GM18508 (cell line): Measurements from ENCODE around the gene YWHAG.
"Not testable (repeated sequence)": the region's sequence is repeated elsewhere in the genome, so short reads cannot be mapped to it uniquely, and the experiment has no call there.

Experiments
- ATAC-seq: cut with Tn5 transposase; IDR thresholded peaks from one replicate; pipeline ENCODE4 v1.9.1; 2021; ENCODE audit warnings: moderate number of reproducible peaks; ENCODE audit not compliant: insufficient read depth, unreplicated experiment

Gene YWHAG

DNA sequence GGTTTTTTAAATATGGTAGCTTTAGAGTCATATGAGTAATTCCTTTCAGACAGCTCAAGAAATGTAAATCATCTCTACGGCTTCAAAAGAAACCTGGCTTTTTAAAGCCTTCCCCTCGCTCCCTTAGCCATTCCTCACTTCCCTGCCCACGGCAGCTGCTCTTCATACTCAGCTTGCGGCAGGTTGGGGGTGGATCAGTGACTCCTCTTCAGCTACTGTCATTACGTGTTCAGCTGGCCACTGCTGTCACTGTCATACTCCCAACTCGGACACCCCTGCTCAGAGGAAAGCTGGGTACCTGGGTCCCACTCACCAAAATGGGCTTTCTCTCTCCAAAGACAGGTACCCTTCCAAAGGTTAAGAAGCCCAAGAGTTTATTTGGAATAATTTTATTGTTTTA is 6.6 kb downstream of the YWHAG start:
- no peak for ATAC-seq

DNA sequence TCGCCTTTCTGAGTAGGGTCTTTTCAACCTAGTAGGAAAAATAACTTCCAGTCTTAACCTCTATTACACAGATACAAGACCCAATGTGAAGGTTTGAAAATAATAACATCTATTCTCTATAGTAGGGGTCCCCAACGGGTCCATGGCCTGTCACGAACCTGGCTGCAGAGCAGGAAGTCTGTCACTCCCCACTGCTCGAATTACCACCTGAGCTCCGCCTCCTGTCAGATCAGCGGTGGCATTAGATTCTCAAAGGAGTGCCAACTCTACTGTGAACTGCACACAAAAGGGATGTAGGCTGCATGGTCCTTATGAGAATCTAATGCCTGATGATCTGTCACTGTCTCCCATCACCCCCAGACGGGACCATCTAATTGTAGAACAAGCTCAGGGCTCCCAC is 7.4 kb downstream of the YWHAG start:
- ATAC-seq = no peak

DNA sequence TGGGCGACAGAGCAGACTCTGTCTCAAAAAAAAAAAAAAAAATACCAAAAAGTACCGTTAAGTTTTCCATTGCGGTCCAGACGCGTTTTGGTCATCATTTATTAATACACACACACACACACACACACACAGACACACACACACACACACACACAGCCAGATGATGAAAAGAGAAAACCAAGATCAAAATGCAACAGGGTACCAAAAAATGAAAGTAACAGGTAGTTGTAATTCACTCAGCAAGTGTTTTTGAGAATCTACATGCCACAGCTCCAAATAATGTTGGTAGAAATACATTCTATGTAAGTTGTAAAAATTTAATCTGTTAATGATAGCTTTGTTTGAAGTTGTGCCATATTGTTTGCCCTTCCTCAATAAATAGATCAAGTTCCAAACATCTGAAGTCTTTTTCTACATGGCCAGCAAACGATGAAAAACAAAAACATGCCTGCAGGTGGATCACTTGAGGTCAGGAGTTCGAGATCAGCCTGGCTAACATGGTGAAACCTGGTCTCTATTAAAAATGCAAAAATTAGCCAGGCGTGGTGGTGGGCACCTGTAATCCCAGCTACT is 9.4 kb downstream of the YWHAG start:
- no peak for ATAC-seq

GRCh38 chr7:76347710-76348109 is 11.1 kb downstream of the YWHAG start:
- no peak for ATAC-seq

DNA sequence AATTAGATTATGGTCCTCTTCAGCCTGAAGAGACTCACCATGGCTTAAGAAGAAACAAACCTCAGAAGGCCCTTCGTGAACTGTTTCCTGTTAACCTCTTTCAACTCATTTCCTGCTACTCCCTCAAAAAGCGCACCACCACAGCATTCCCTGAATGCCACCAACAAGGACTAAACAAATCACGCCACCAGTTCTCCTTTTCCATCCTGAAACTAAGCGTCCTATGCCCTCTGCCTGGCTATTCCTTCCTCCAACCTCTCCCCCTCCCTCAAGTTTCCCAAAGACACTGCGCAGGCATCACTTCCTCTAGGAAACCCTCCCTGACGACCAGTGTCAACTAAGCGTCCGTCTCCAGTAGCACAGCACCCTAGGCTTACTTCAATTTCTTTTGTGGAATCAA is 12.0 kb downstream of the YWHAG start:
- ATAC-seq = no peak

GRCh38 chr7:76346097-76346496 is 12.7 kb downstream of the YWHAG start:
- no peak for ATAC-seq

DNA sequence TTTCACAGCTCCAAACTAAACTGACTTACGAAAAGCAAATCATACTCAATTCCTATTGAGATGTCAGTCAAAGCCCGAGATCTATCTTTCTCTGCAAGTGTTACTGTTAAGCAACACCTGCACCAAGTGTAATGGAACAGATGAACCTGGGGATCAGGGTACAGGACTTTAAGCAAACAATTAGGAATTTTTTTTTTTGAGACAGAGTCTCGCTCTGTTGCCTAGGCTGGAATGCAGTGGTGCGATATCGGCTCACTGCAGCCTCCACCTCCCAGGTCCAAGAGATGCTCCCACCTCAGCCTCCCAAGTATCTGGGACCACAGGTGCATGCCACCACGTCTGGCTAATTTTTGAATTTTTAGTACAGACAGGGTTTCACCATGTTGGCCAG is 14.9 kb downstream of the YWHAG start:
- no peak for ATAC-seq

GRCh38 chr7:76343294-76343930 is 15.4 kb downstream of the YWHAG start:
- no peak for ATAC-seq

- ATAC-seq = no peak
Observed at GRCh38 chr7:76342222-76342621, 16.6 kb downstream of the YWHAG start.

DNA sequence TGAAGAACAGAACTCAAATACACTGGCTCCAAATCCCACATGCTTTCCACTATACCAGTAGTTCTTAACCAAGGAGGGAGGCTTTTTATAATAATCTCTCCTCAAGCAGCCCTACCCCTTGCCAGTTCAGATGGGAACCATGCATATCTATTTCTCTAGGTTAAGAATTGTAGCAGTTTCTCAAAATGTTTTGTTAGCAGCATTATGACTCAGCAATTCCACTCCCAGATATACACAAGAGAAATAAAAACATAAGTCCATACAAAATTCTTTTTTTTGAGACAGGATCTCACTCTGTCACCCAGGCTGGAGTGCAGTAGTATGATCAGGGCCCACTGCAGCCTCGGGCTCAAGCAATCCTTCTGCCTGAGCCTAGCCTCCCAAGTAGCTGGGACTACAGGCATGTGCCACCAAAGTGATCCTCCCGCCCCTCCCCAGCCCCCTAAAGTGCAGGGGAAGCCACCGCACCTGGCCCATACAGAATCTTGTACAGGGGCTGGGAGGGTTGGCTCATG is 18.1 kb downstream of the YWHAG start:
- no peak for ATAC-seq

DNA sequence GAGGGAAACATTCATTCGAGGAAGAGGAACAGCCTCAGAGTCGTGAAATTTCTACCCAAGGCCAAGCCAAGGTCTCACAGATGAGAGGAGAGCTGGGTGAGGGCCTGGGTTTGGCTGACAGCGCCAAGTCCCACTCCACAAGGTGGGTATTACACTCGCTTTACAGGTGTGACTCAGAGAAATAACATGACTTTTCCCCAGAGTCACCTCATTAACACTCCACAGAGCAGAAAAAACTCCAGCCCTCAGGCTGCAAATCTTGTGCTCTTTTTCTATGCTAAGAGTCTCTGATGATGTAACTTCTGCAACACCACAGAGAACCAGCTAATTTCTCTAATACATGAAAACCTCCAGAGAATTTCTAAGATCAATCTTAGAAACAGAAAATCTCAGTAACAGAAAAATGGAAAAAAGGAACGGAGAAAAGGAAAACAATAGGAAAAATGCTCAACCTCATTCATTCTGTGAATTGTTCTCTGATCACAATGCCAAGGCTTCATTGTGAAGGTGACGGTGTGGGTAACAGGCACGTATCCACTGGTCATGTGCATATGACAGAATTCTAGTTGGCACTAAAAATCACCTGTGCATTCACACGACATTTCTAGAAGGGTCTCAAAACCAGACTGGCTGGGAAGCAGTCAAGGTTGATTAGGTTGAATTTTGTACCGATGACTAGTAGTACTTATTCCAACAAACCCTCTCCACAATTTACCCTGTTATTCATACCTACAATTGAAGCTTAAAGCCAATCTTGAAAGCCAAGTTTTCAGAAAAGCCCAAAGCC is 20.3 kb downstream of the YWHAG start:
- no peak for ATAC-seq

DNA sequence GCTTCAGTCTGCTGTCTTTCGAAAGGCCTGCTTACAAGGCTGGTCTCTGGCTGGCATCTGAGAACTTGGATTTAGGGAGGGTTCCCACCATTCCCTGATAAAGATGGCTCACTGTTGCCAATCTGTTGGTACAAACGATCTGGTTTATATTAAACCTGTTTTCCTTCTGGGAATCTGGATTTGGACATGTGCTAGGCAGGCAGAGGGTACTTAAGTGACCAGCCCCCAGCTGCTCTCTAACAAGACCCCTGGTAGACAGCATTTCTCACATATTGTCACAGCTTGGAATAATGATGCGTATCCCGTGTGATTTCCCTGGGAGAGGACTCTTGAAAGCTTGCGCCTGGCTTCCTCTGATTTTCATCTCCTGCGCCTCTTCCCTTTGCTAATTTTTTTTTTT is 21.6 kb downstream of the YWHAG start:
- no peak for ATAC-seq

DNA sequence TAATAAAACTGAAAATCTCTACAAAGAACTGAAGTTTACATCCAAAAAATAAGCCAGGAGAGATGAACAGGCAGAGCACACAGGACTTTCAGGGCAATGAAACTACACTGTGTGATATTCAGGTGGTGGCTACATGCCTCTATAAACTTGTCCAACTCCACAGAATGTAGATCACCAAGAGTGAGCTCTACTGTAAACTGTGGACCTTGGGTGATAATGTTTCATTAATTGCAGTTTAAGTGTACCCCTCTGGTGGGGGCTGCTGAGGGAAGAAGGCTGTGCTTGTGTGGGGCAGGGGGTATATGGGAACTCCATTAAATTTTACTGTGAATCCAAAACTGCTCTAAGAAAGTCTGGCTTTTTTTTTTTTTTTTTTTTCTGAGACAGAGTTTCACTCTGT is 22.7 kb downstream of the YWHAG start:
- ATAC-seq = no peak

DNA sequence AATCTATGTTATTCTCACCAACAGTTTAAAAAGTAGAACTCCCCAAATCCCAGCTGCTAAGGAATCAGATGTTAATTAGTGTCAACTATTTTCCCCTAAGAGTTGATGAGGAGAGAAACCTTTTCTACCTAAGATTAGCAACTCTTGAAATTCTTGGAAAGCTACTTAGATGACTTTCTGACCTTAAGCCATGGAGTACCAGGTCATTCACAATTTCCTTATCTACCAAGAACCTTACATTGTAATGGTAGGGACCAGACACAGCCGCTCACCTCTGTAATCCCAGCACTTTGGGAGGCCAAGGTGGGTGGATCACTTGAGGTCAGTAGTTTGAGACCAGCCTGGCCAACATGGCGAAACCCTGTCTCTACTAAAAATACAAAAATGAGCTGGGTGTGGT is 23.4 kb downstream of the YWHAG start:
- ATAC-seq = not testable (repeated sequence)

DNA sequence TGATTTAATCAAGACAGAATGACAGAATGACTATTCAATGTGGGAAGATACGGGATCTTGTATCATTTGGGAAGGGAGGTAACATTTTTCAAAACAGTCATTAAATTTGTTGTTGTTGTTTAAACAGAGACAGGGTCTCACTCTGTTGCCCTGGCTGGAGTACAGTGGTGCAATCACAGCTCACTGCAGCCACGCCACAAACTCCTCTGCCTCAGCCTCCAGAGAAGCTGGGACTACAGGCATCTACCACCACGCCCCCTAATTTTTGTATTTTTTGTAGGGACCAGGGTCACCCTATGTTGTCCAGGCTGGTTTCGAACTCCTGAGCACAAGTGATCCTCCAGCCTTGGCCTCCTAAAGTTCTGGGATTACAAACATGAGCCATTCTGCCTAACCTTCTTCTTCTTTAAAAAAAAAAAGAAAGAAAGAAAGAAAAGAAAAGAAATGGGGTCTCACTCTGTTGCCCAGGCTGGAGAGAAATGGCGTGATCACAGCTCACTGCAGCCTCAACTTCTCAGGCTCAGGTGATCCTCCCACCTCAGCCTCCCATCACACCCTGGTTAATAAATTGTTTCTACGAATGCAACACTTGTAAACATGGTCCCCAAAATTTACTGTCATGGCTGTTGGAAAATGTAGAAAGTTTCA is 24.3 kb downstream of the YWHAG start:
- ATAC-seq = no peak

DNA sequence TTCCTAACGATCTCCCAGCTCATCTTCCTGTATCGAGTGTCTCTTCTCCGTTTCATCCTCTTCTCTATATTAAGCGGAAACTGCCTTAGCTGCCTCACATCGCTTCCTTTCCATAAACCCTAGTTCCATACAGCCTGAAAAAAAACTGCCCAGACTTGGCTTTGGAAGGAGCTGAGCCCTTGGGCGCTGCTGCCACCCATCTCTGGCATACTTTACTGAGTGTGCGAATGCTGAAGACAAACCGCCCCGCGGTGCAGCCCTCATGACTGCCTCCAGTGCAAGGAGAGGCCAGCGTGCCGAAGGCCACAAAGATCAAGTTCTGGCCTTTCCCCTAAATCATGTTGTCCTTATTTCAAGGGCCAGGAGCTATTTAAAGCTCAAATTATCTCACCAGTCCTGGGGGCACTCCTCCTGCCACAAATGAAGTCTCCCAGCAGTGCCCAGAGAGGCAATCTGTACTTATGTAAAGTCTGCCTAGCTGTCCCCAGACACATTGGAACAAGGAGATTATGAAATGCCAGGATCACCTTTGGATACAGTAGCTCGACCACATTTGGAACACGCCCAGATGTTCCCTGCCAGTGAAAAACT is 25.2 kb downstream of the YWHAG start:
- no peak for ATAC-seq

- no peak for ATAC-seq
Observed at GRCh38 chr7:76332078-76332477, 26.7 kb downstream of the YWHAG start.

GRCh38 chr7:76330673-76331072 is 28.1 kb downstream of the YWHAG start:
- no peak for ATAC-seq

- no peak for ATAC-seq
Observed at GRCh38 chr7:76330261-76330660, 28.5 kb downstream of the YWHAG start.

- no peak for ATAC-seq
Observed at GRCh38 chr7:76329479-76329878, 29.3 kb downstream of the YWHAG start.

- no peak for ATAC-seq
Observed at GRCh38 chr7:76328389-76328788, 30.4 kb downstream of the YWHAG start.
